Testis (tissue), 2 donors: ENCODE results near the gene ZFP36L2.

ENCODE experiments used
- CTCF ChIP-seq, 3 experiments: fragments of 450-650 bp in 2 of 3; fragments of 200-600 bp in 1 of 3; sonication (generic) in 1 of 3; IDR thresholded peaks; one replicate each; pipeline ENCODE4 v1.5.1; 2016 to 2019; ENCODE audit warnings: antibody characterized with exemption in 3 of 3, mild to moderate bottlenecking in 2 of 3, moderate library complexity in 1 of 3
- POLR2A ChIP-seq: fragments of 450-650 bp; IDR thresholded peaks from one replicate; pipeline ENCODE4 v1.6.1; 2017; ENCODE audit warnings: antibody characterized with exemption, mild to moderate bottlenecking, moderate library complexity

- TF ChIP-seq CTCF (IDR thresholded peaks at IDR 0.05) (no peak), POLR2A (no peak)
Measured at GRCh38 chr2:43185146-43185545, 41.3 kb downstream of the ZFP36L2 start.
